HG03521 (cell line): Measurements from ENCODE around the gene FAM149A.
A peak's percentile ranks its signal among the peaks of the same experiment; 100 is the strongest.

Source experiments
- ATAC-seq: cut with Tn5 transposase; IDR thresholded peaks from one replicate; pipeline ENCODE4 v1.9.1; 2021; ENCODE audit warnings: mild to moderate bottlenecking, moderate library complexity; ENCODE audit not compliant: unreplicated experiment

The FAM149A gene

GRCh38 chr4:186151499-186151898, 47.0 kb downstream of the FAM149A start:
- ATAC-seq, result no peak

DNA sequence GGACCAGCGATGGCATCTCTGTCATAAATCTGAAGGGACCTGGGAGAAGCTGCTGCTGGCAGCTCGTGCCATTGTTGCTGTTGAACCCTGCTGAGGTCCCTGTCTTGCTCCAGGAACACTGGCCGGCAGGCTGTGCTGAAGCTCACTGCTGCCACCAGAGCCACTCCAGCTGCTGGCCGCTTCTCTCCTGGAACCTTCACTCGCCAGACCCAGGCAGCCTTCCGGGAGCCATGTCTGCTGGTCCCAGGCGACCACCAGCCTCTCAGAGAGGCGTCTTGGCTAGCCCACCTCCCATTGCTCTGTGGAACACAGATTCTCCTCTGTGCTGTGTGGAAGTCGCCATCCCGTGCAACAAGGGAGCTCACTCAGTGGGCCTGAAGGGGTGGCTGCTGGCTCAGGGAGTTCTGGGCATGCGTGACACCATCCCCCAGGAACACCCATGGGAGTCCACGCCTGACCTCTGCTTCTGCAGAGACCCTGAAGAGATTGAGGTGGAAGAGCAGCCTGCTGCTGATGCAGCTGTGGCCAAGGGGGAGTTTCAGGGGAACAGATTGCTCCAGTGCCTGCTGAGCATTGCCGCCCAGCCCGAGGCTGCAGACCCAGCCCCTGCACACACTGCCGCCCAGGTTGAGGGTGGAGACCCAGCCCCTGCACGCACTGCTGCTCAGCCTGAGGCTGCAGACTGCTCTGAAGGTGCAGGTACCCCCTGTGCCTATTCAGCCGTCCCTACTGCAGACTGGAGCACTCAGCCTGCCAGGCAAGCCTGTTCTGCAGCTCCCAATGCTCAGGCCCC, 53.7 kb downstream of the FAM149A start:
- ATAC-seq, result no peak

DNA sequence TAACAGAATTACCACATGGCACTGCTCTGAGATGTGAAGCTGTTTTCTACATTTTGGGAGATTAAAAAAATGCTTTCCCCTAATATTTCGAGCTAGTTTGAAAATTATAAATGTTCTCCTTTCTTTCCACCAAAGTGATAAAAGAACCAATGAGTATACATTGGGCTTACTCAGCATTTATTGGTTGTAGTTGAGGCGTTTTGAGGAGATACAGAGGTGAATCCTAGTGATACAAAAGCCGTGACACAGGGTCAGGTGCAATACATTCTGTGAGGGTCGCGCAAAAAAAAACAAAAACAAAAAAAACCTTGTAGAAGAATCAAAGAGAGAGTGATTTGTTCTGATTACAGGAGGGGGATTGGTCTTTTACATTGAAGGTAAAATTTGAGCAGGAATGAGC, 54.5 kb downstream of the FAM149A start:
- no peak for ATAC-seq

DNA sequence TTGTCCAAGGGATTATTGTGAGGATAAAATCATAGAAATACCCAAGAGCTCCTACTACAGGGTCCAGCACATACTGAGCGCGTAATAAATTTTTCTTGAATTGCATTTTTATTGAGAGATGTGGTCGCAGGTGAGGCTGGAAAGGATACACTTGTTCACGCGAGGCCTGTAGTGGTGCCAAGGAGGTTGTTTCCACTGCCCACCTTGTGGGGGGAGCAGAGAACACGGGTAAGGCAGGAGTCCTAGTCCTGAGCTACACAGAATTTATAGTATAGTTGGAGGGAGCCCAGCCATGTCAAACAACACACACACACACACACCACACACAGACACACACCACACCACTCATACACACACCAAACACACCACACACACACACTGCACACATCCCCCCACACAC, 55.1 kb downstream of the FAM149A start:
- ATAC-seq, result no peak

GRCh38 chr4:186161138-186161537, 56.6 kb downstream of the FAM149A start:
- ATAC-seq, result peak; percentile 85

DNA sequence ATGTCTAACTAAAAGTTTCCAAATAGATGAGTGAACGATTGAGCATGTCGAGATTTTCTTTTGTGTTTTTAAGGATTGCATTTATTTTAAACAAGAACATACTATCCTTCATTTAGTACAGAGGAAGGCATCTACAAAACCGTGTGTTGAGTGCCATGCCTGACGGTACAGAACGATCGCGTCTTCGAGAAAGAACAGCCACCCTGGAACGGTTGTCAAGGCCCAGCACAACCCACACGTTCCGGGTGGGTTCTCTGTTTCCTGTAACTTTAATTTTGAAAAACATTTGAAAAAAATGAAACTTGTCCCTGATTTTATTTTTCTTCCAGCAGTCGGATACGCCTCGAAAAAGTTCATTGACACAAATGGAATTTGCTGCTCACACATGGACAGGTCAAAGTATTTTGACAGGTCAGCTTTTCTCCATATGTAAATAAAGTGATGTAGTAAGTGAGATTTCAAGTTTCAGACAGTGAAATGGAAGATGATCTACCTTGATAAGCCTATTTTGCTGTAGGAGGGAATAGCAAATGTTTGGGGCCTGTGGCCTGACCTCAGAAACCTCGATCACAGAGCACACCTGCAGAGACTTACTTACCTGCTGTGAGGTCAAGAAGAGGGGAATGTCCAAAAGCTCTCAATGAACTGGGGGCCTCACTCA, 62.5 kb downstream of the FAM149A start:
- ATAC-seq, result no peak

GRCh38 chr4:186167605-186168004, 63.1 kb downstream of the FAM149A start:
- ATAC-seq, result no peak

DNA sequence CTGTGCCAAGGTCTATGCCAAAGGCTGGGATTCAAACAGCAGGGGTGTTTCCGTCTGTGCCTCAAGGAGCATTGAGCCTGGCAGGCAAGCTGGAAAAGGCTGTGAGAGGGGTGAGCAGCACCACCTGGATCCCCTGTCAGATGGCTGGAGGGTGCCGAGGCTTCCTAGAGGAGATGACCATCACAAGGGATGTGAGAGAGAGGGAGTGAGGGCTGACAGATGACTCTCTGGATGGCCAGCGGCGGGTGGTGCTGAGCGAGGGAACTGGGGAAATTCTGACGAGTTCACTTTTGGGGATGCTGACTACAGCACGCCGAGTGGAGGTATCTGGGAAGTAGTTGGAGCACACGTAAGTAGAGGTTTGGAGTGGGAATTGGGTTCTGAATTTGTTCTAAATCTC, 64.2 kb downstream of the FAM149A start:
- no peak for ATAC-seq

DNA sequence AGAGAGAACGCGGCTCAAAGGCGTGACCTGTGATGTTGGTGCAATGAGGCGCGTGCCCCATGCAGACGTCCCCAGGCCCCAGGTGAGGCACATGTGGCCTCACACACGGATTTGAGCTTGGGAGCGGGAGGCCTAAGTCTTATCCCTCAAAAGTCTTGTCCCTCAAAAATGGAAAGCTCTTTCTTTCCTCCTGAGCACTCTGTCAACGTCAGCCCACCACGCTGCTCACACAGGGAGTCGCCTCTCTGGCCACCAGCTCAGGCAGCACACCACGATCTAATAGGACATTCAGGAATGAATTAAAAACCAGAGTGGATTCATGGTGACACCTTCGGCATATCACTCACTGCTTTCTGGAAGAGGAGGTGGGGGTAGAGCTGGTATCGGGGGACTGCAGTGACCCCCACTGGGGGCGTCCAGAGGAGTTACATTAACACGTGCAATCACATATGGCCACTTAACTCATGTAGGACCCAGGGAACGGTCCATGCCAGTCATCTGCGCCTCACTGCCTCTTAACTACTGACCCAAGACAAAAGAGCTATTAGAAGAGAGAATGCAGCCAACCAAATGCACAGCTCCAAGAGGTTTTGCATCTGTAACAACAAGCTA, 64.9 kb downstream of the FAM149A start:
- ATAC-seq, result no peak

DNA sequence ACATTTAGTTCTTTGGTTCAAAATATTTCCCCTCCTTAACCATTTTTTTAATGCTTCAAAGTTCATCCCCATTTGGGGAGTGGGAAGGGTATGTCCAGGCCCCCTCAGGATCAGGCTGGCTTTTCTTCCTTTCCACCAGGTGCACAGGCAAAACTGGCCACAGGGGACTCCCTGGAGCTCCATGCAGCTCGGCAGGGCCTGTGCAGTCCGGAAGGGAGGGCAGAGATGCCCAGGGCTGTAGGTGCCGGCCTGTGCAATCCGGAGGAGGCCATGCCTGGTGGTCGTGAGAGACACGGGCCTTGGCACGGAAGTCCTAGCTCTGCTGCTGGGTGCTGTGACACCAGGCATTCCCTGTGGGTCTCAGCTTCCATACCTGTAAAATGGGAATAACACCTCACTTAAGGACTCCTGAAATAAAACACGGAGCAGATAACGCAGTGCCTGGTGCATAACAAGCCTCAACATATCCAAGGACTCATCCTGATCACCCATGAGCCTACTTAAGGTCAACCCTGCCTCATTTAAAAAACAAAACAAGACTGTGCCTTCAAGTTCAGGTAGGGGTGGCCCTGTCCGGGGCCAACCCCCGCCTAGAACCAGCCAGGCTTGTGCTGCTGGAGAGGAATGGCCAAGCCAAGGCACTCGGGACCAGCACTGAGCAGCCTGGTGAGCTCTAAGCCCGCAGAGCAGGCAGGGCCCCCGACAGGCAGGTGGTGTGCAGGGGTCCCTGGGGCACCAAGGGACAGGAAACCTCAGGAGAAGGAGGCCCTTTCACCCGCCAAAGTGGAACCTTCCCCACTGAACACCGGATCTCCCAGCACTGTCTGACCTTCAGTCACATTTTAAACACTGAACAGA, 65.7 kb downstream of the FAM149A start:
- ATAC-seq, result no peak

- ATAC-seq, result no peak
Measured at GRCh38 chr4:186170966-186171365, 66.5 kb downstream of the FAM149A start.

DNA sequence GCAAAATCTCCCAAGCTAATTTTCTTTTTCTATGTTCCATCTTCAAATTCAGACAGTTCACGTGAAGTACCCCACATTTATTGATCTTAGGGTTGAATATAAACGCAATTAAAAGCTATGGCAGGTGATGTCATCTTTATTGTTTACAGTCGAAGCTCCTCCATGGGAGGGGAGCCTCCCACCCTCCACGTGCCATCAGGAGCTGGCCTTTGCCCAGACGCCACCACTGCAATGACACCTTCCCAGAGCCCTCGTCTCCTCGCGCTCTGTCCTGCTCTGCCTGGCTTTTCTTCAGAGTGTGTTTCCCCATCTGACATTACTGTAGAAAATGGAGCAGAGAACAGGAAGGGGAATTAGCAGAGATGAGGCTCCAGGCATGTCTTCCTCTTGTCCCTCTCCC, 68.0 kb downstream of the FAM149A start:
- no peak for ATAC-seq

DNA sequence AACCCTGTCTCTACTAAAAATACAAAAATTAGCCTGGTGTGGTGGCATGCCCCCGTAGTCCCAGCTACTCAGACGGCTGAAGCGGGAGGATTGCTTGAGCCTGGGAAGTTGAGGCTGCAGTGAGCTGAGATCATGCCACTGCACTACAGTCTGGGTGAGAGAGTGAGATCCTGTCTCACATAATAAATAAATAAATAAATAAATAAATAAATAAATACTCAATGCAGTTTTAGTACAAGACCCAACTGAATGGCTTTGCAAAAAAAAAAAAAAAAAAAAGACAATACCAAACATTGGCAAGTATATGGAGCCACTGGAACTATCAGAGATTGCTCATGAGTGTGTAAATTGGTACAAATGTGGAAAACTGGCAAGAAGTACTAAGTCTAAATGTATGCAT, 83.6 kb downstream of the FAM149A start:
- ATAC-seq, result no peak

DNA sequence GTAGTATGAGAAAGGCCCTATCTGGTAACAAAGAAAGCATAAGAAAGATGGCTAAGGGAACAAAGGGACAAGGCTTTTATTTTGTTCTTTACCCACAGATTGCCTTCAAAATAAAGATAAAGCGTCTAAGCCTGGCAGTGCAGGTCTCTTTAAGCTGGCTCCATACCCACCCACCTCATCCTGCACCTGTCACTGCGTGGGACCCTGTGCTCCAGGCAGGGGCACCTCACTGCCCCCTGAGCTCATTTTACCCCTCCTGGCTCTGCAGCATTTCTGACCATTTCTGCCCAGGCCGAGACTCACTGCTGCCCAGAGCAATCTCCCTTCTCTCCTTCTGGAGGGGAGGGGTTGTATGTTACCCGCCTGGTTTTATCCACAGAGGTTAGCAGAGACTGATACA, 85.2 kb downstream of the FAM149A start:
- ATAC-seq, result no peak

GRCh38 chr4:186190581-186191199, 86.2 kb downstream of the FAM149A start:
- ATAC-seq, result peak; percentile 20

GRCh38 chr4:186191200-186192065, 86.9 kb downstream of the FAM149A start, which contains the start of gene CYP4V2:
CYP4V2 (plus strand) TSS chr4:186191567; CDS start chr4:186191824, 257 bp downstream.
- ATAC-seq, result peak; percentile 86

- ATAC-seq, result no peak
Measured at GRCh38 chr4:186192066-186192612, 87.6 kb downstream of the FAM149A start.

DNA sequence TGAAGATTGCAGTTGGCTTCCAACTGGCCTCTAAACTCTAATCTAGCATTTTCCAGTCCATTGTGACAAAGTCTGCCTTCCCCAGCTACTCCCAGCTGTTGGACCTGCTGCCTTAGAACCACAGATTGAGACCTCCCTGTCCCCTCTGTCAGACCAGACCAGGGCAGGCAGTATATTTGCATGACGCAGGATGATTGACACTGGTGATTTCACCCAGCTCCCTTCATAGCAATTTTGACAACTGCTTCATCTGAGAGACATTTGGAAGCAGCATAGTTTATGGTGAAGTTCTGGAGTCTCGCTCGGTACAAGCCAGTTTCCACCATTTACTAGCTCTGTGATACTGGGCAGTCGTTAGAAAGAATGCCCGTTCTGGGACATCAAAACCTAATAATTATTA, 89.3 kb downstream of the FAM149A start:
- ATAC-seq, result no peak

DNA sequence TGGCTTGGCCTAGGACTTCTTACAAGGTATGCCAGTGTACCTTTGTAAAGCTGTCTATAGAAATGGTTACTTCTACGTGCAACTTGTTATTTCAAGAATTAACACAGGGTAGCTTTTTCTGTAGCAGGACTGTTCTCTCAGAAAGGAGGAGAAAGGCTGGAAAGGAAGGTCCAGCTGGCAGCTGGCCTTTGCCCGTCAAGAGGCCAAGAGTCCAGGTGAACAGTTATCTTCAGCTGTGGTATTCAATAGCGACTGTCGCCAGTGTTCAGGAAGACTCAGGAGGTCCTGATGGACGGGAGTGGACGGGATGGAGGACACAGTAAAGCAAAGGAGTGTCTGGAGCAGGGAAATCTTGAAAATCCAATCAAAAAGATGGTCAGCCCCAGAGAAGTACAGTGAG, 91.6 kb downstream of the FAM149A start:
- no peak for ATAC-seq
